HG02571 (cell line): ENCODE data around the gene HAND1.

Experiments
- ATAC-seq: cut with Tn5 transposase; IDR thresholded peaks from one replicate; pipeline ENCODE4 v1.9.1; 2021; ENCODE audit warnings: mild to moderate bottlenecking, moderate library complexity; ENCODE audit not compliant: unreplicated experiment

HAND1 gene

GRCh38 chr5:154479944-154480750 is 2.1 kb upstream of the HAND1 start:
- ATAC-seq: no peak

- no peak for ATAC-seq
Observed at GRCh38 chr5:154479160-154479943, 1.3 kb upstream of the HAND1 start.

- ATAC-seq: no peak
Observed at GRCh38 chr5:154478752-154479159, 729 bp upstream of the HAND1 start.

- ATAC-seq: no peak
Observed at GRCh38 chr5:154477382-154478223, 424 bp downstream of the HAND1 start.

GRCh38 chr5:154476354-154477205 is 1.4 kb downstream of the HAND1 start:
- no peak for ATAC-seq

GRCh38 chr5:154475591-154476353 is 2.3 kb downstream of the HAND1 start:
- ATAC-seq: no peak

GRCh38 chr5:154474396-154475334 is 3.4 kb downstream of the HAND1 start:
- no peak for ATAC-seq

- no peak for ATAC-seq
Observed at GRCh38 chr5:154473581-154474283, 4.3 kb downstream of the HAND1 start.

- no peak for ATAC-seq
Observed at GRCh38 chr5:154472871-154473580, 5.0 kb downstream of the HAND1 start.

GRCh38 chr5:154470947-154471870 is 6.8 kb downstream of the HAND1 start:
- no peak for ATAC-seq

- no peak for ATAC-seq
Observed at GRCh38 chr5:154470137-154470536, 7.9 kb downstream of the HAND1 start.

- peak; percentile 96 for ATAC-seq
Observed at GRCh38 chr5:154467655-154468354, 10.2 kb downstream of the HAND1 start.

- ATAC-seq: no peak
Observed at GRCh38 chr5:154466671-154467070, 11.4 kb downstream of the HAND1 start.

- no peak for ATAC-seq
Observed at GRCh38 chr5:154466147-154466546, 11.9 kb downstream of the HAND1 start.

- no peak for ATAC-seq
Observed at GRCh38 chr5:154465169-154465568, 12.9 kb downstream of the HAND1 start.

- ATAC-seq: no peak
Observed at GRCh38 chr5:154464438-154464837, 13.6 kb downstream of the HAND1 start.
